ACHN (cell line): ENCODE data around the gene C6orf163.
"Not testable (repeated sequence)": the region's sequence is repeated elsewhere in the genome, so short reads cannot be mapped to it uniquely, and the experiment has no call there.

ENCODE experiments used
- DNase-seq: peaks from one replicate; pipeline ENCODE4 v3.0.0-alpha.2; 2015
- in situ Hi-C: cut with HindIII; loops from 2 replicates; pipeline ENCODE4 v1.10.0; 2017; ENCODE audit warnings: low sequenced_read_pairs, low pct_ligation_motif_present, low pct_unique_long_range_greater_than_20kb

Gene C6orf163

GRCh38 chr6:87344731-87345130, at the start of gene C6orf163:
Gene C6orf163, plus strand, starts transcription at chr6:87344813. Its CDS starts 287 bp downstream, at chr6:87345100.
- in situ Hi-C loops: no loop called here
- DNase-seq: no peak

GRCh38 chr6:87297119-87297518, 47.5 kb upstream of the C6orf163 start:
- no peak for DNase-seq
- in situ Hi-C loops: no loop called here

GRCh38 chr6:87301277-87301676, 43.3 kb upstream of the C6orf163 start:
- DNase-seq, in situ Hi-C loops: not testable (repeated sequence)

GRCh38 chr6:87308970-87309369, 35.6 kb upstream of the C6orf163 start:
- no peak for DNase-seq
- in situ Hi-C loops: no loop called here

- no peak for DNase-seq
- in situ Hi-C loops: no loop called here
Observed at GRCh38 chr6:87312860-87313259, 31.8 kb upstream of the C6orf163 start.

GRCh38 chr6:87315071-87315470, 29.5 kb upstream of the C6orf163 start:
- in situ Hi-C loops: no loop called here
- no peak for DNase-seq

- no peak for DNase-seq
- in situ Hi-C loops: no loop called here
Observed at GRCh38 chr6:87319271-87319987, 25.2 kb upstream of the C6orf163 start.

- peak; percentile 77 for DNase-seq
- in situ Hi-C loops: no loop called here
Observed at GRCh38 chr6:87322304-87323212, 22.1 kb upstream of the C6orf163 start, which contains the start of gene SMIM8. Gene SMIM8, plus strand, starts transcription at chr6:87322588. Its CDS starts 14,444 bp downstream, at chr6:87337032.

- in situ Hi-C loops: not testable (repeated sequence)
Observed at GRCh38 chr6:87323880-87324279, 20.7 kb upstream of the C6orf163 start.

GRCh38 chr6:87330961-87331360, 13.7 kb upstream of the C6orf163 start:
- in situ Hi-C loops: no loop called here
- DNase-seq: no peak

More at GRCh38 chr6:87323880-87324279, 20.7 kb upstream of the C6orf163 start:
- not testable (repeated sequence) for DNase-seq

GRCh38 chr6:87333033-87333432, 11.6 kb upstream of the C6orf163 start:
- DNase-seq: no peak
- in situ Hi-C loops: no loop called here

- DNase-seq: no peak
- in situ Hi-C loops: no loop called here
Observed at GRCh38 chr6:87333591-87334181, 10.9 kb upstream of the C6orf163 start.

GRCh38 chr6:87334683-87335082, 9.9 kb upstream of the C6orf163 start:
- in situ Hi-C loops: no loop called here
- no peak for DNase-seq

GRCh38 chr6:87336367-87336766, 8.2 kb upstream of the C6orf163 start:
- in situ Hi-C loops: no loop called here
- DNase-seq: no peak

GRCh38 chr6:87340230-87340629, 4.4 kb upstream of the C6orf163 start:
- in situ Hi-C loops: no loop called here
- DNase-seq: no peak

- in situ Hi-C loops: no loop called here
- no peak for DNase-seq
Observed at GRCh38 chr6:87341158-87341557, 3.5 kb upstream of the C6orf163 start.

GRCh38 chr6:87341899-87342298, 2.7 kb upstream of the C6orf163 start:
- in situ Hi-C loops: no loop called here
- DNase-seq: no peak

- no peak for DNase-seq
- in situ Hi-C loops: no loop called here
Observed at GRCh38 chr6:87342829-87343228, 1.8 kb upstream of the C6orf163 start.

- in situ Hi-C loops: no loop called here
- DNase-seq: no peak
Observed at GRCh38 chr6:87346700-87347099, 2.1 kb downstream of the C6orf163 start.
